Lung (tissue), 12 donors: Measurements from ENCODE around the gene KDM4C. TPM values are rescaled to one million over a fixed set of nuclear protein-coding genes. Genes with fewer than 3 reads are reported as not detected.

Experiments used
- ATAC-seq: fragments of 200-7000 bp; cut with Tn5 transposase; one replicate; pipeline ENCODE4 v1.9.1; 2020; ENCODE audit warnings: moderate number of reproducible peaks; ENCODE audit not compliant: insufficient read depth, low FRiP score
- DNase-seq, 3 donors: peaks; one replicate each; pipeline ENCODE4 v3.0.0-alpha.2; 2013 to 2017
- H3K27ac ChIP-seq, 2 donors: one replicate each; pipeline ENCODE4 v1.5.1; 2013; ENCODE audit warnings: mild to moderate bottlenecking in 2 of 2, moderate library complexity in 2 of 2, control low read depth in 1 of 2, inconsistent platforms in 1 of 2, low read depth in 1 of 2, low read length in 1 of 2
- H3K27me3 ChIP-seq, 3 donors: one replicate each; pipeline ENCODE4 v1.5.1; 2013; ENCODE audit warnings: low read length in 2 of 3; ENCODE audit not compliant: control insufficient read depth in 3 of 3, insufficient read depth in 3 of 3
- H3K36me3 ChIP-seq, 4 donors: one replicate each; pipeline ENCODE4 v1.5.1; 2013; ENCODE audit warnings: low read length in 4 of 4, mild to moderate bottlenecking in 1 of 4, moderate library complexity in 1 of 4; ENCODE audit not compliant: control insufficient read depth in 4 of 4, insufficient read depth in 4 of 4
- H3K4me1 ChIP-seq, 5 donors: one replicate each; pipeline ENCODE4 v1.5.1; 2013; ENCODE audit warnings: low read length in 5 of 5, mild to moderate bottlenecking in 2 of 5, moderate library complexity in 1 of 5; ENCODE audit not compliant: control insufficient read depth in 5 of 5, insufficient read depth in 5 of 5
- H3K4me3 ChIP-seq: one replicate; pipeline ENCODE4 v1.5.1; 2013; ENCODE audit warnings: mild to moderate bottlenecking, control low read depth, moderate library complexity
- H3K9ac ChIP-seq, 2 donors: one replicate each; pipeline ENCODE4 v1.5.1; 2013; ENCODE audit warnings: low read length in 2 of 2, control low read depth in 1 of 2; ENCODE audit not compliant: insufficient read depth in 1 of 2
- H3K9me3 ChIP-seq, 4 donors: one replicate each; pipeline ENCODE4 v1.5.1; 2013; ENCODE audit warnings: low read length in 3 of 4, mild to moderate bottlenecking in 1 of 4, moderate library complexity in 1 of 4; ENCODE audit not compliant: control insufficient read depth in 4 of 4, insufficient read depth in 3 of 4
- CTCF ChIP-seq: IDR thresholded peaks from 2 replicates; pipeline ENCODE4 v1.5.1; 2012; ENCODE audit warnings: mild to moderate bottlenecking; ENCODE audit errors: control extremely low read depth, extremely low read depth
- WGBS, 2 donors: extraction: QIAGEN DNeasy Blood & Tissue Kit; methylation state at CpG; one replicate each; pipeline ENCODE4 v1.1.7; 2013; 5-methylcytosine and 5-hydroxymethylcytosine counted together
- polyA plus RNA-seq, 2 donors: library from polyadenylated mRNA; stranded (reverse); fragments of 200-250 nt; gene quantifications; one replicate each; pipeline ENCODE4 v1.2.1, GENCODE V29; 2013
- total RNA-seq, 2 donors: library from RNA; depleted of rRNA in 1 of 2; stranded (reverse); fragments of >200 nt in 1 of 2; gene quantifications; one replicate each; pipeline ENCODE4 v1.2.1, GENCODE V29; 2014 to 2021
- donor health status: control.
- donor health status: control.
- donor health status: Bipolar disorder and iron deficiency.
- donor health status: healthy.
- donor health status: DM: yes; HTN: yes; CAD: no.

Gene KDM4C
- total and polyA plus RNA-seq, 4 donors: 7.1 to 78.5 (median 25.0) TPM

GRCh38 chr9:6887051-6887450 lies 129.3 kb downstream of the KDM4C start:
- DNase-seq (no peak), ATAC-seq (no peak)
- Histone ChIP-seq H3K4me3 (no peak overlapping the region), H3K9me3 (no peaks in the 10 kb centered on the region), H3K9ac (no peak overlapping the region), H3K36me3 (peaks cover 0 to 5% (median 0%) of the 10 kb centered on the region in 4 donors), H3K27ac (no peak overlapping the region), H3K27me3 (no peaks in the 10 kb centered on the region), H3K4me1 (peaks cover 0 to 2% (median 0%) of the 10 kb centered on the region in 5 donors)
- no peak for TF ChIP-seq CTCF
- WGBS, 2 donors: 87 to 89% methylated on average over 2 of the region's 2 CpGs

GRCh38 chr9:6889868-6890267 lies 132.1 kb downstream of the KDM4C start:
- H3K36me3 ChIP-seq: peaks cover 0 to 10% (median 1%) of the 10 kb centered on the region in 4 donors
- no peaks in the 10 kb centered on the region for H3K9me3 ChIP-seq
- no peak overlapping the region for H3K27ac ChIP-seq
- H3K9ac ChIP-seq: no peak overlapping the region
- no peak overlapping the region for H3K4me3 ChIP-seq
- WGBS, 2 donors: 71 to 88% methylated on average over 5 of the region's 5 CpGs
- no peaks in the 10 kb centered on the region for H3K4me1 ChIP-seq
- H3K27me3 ChIP-seq: no peaks in the 10 kb centered on the region
- DNase-seq (no peak), ATAC-seq (no peak)
- no peak for TF ChIP-seq CTCF

- Histone ChIP-seq H3K36me3 (peaks cover 0 to 14% (median 2%) of the 10 kb centered on the region in 4 donors), H3K27ac (no peak overlapping the region), H3K9ac (no peak overlapping the region), H3K27me3 (no peaks in the 10 kb centered on the region), H3K4me1 (peaks cover 0 to 13% (median 6%) of the 10 kb centered on the region in 5 donors), H3K4me3 (no peak overlapping the region), H3K9me3 (no peaks in the 10 kb centered on the region)
- ATAC-seq: no peak
- DNase-seq: no peak
- WGBS, 2 donors: 83 to 89% methylated on average over 6 of the region's 6 CpGs
- no peak for TF ChIP-seq CTCF
Measured at GRCh38 chr9:6893350-6894131, 135.8 kb downstream of the KDM4C start.
